NT2/D1 (cell line): ENCODE results near the gene KNTC1.

ENCODE experiments used
- SUZ12 ChIP-seq: IDR thresholded peaks from 2 replicates; pipeline ENCODE4 v1.6.1; 2011; ENCODE audit not compliant: insufficient read length, insufficient read depth; ENCODE audit errors: extremely low read depth
- YY1 ChIP-seq: IDR thresholded peaks from 2 replicates; pipeline ENCODE4 v1.6.1; 2011; ENCODE audit not compliant: insufficient read length, insufficient read depth
- ZNF274 ChIP-seq: IDR thresholded peaks from 2 replicates; pipeline ENCODE4 v1.6.1; 2011; ENCODE audit warnings: mild to moderate bottlenecking, low read depth, low read length

DNA sequence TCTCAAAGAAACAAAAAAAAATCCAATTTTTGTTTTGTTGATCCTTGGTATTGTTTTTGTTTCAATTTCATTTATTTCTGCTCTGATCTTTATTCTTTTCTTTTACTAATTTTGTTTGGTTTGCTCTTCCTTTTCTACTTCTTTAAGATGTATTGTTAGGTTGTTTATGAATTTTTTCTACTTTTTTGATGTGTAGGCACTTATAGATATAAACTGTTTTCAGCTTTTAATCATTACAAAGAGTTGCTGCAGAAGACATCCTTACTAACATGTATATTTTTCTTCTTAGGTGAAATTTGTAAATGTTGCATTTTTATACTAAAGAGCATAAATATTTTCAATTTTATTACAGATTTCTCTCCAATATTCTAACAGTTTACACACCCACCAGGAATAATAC lies 69.8 kb downstream of the KNTC1 start:
- TF ChIP-seq SUZ12 (no peak), YY1 (no peak), ZNF274 (no peak)
